ENCODE results near the gene HS6ST1.

DNA sequence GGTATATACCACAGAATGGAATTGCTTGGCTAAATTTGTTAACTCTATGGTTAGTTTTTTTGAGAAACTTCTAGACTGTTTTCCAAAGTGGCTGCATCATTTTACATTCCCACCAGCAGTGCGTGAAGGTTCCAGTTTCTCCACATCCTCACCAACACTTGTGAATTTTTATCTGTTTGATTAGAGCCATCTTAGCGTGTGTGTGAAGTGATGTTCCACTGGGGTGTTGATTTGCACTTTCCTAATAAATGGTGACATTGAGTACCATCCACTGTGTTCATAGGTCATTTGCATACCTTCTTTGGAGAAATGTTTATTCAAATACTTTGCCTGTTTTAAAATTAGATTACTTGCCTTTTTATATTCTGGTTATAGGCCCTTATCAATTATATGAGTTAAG is 37.5 kb upstream of the HS6ST1 start:
- TF ChIP-seq, protein P1, sequence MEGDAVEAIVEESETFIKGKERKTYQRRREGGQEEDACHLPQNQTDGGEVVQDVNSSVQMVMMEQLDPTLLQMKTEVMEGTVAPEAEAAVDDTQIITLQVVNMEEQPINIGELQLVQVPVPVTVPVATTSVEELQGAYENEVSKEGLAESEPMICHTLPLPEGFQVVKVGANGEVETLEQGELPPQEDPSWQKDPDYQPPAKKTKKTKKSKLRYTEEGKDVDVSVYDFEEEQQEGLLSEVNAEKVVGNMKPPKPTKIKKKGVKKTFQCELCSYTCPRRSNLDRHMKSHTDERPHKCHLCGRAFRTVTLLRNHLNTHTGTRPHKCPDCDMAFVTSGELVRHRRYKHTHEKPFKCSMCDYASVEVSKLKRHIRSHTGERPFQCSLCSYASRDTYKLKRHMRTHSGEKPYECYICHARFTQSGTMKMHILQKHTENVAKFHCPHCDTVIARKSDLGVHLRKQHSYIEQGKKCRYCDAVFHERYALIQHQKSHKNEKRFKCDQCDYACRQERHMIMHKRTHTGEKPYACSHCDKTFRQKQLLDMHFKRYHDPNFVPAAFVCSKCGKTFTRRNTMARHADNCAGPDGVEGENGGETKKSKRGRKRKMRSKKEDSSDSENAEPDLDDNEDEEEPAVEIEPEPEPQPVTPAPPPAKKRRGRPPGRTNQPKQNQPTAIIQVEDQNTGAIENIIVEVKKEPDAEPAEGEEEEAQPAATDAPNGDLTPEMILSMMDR (IDR thresholded peaks at IDR 0.05): no peak
- TF ChIP-seq POLR2A (IDR thresholded peaks at IDR 0.05) (no peak), POLR2AphosphoS5 (IDR thresholded peaks at IDR 0.05) (no peak)
